Endothelial cell of umbilical vein (primary cell): ENCODE results near the gene PEX3.

Source experiments
- CTCF ChIP-seq, 2 donors: IDR thresholded peaks; 1 replicate in 1 of 2; 2 replicates in 1 of 2; pipeline ENCODE4 v1.5.1; 2011; ENCODE audit warnings: low read length in 2 of 2, mild to moderate bottlenecking in 2 of 2, moderate library complexity in 2 of 2, control low read depth in 1 of 2, inconsistent platforms in 1 of 2, low read depth in 1 of 2; ENCODE audit not compliant: insufficient read depth in 1 of 2; ENCODE audit errors: extremely low read depth in 1 of 2
- MAX ChIP-seq: IDR thresholded peaks from 2 replicates; pipeline ENCODE4 v1.6.1; 2011; ENCODE audit not compliant: insufficient read depth, insufficient read length
- MYC ChIP-seq: IDR thresholded peaks from one replicate; pipeline ENCODE4 v1.6.1; 2011; ENCODE audit warnings: mild to moderate bottlenecking, low read depth, low read length
- POLR2A ChIP-seq: IDR thresholded peaks from 2 replicates; pipeline ENCODE4 v1.6.1; 2012; ENCODE audit warnings: low read depth, mild to moderate bottlenecking, control low read depth, low read length
- POLR2AphosphoS5 ChIP-seq: IDR thresholded peaks from 2 replicates; pipeline ENCODE4 v1.6.1; 2012; ENCODE audit warnings: low read depth, mild to moderate bottlenecking, control low read depth, low read length, moderate library complexity; ENCODE audit not compliant: insufficient read depth

- TF ChIP-seq CTCF (IDR thresholded peaks at IDR 0.05; ENCODE audit: extremely low read depth in 1 of 2, insufficient read depth in 1 of 2, low read depth in 1 of 2, low read length in 2 of 2) (peak; percentile 27 to 65), MAX (no peak), POLR2AphosphoS5 (no peak), POLR2A (no peak), MYC (no peak)
Measured at GRCh38 chr6:143536866-143537691, 86.5 kb downstream of the PEX3 start.
